Measurements from ENCODE around the gene JMJD1C.
"Not testable (repeated sequence)": the region's sequence is repeated elsewhere in the genome, so short reads cannot be mapped to it uniquely, and the experiment has no call there.

Gene JMJD1C

DNA sequence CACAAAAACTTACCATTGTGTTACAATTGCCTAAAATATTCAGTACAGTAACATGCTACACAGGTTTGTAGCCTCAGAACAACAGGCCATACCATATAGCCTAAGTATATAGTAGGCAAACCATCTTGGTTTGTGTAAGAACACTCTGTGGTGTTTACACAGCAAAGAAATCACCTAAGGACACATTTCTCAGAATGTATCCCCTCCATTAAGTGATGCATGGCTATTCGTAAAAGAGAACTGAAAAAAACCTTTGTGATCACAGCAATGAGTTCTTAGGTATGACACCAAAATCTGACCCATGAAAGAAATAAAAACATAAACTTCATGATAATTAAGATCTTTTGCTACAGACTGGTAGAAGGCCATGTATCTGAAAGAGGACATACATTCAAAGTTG is 121.5 kb downstream of the JMJD1C start:
- no peak for DNase-seq (ENCODE audit: low read depth)
- TF ChIP-seq CTCF (conservative IDR thresholded peaks at IDR 0.05; ENCODE audit: low read length) = no peak
- no peak overlapping the region for H3K4me3 ChIP-seq (ENCODE audit: low read length)

DNA sequence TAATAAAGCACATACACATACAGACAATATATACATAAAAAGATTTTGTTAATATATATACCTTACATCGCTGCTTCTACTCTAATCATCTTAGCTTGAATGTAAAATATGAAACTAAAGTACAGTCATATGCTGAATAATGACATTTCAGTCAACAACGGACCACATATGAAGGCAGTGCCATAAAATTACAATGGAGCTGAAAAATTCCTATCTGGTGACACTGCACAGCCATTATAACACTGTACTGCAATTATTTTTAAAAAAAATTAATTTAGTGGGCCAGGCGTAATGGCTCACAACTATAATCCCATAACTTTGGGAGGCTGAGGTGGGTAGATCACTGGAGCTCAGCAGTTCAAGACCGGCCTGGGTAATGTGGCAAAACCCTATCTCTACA is 122.3 kb downstream of the JMJD1C start:
- peak; percentile 28 for DNase-seq (ENCODE audit: low read depth)
- TF ChIP-seq CTCF (conservative IDR thresholded peaks at IDR 0.05; ENCODE audit: low read length) = no peak
- no peak overlapping the region for H3K4me3 ChIP-seq (ENCODE audit: low read length)

DNA sequence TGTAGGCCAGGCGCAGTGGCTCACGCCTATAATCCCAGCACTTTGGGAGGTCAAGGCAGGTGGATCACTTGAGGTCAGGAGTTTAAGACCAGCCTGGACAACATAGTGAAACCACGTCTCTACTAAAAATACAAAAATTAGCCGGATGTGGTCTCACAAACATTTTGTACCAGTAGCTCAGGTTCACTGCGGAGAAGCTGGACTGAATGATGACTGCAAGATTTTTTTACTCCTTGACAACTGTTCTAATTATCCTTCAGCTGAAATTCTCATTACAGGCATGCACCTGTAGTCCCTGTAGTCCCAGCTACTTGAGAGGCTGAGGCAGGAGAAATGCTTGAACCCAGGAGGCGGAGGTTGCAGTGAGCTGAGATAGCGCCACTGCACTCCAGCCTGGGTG is 126.1 kb downstream of the JMJD1C start:
- H3K4me3 ChIP-seq (ENCODE audit: low read length); DNase-seq (ENCODE audit: low read depth): not testable (repeated sequence)

DNA sequence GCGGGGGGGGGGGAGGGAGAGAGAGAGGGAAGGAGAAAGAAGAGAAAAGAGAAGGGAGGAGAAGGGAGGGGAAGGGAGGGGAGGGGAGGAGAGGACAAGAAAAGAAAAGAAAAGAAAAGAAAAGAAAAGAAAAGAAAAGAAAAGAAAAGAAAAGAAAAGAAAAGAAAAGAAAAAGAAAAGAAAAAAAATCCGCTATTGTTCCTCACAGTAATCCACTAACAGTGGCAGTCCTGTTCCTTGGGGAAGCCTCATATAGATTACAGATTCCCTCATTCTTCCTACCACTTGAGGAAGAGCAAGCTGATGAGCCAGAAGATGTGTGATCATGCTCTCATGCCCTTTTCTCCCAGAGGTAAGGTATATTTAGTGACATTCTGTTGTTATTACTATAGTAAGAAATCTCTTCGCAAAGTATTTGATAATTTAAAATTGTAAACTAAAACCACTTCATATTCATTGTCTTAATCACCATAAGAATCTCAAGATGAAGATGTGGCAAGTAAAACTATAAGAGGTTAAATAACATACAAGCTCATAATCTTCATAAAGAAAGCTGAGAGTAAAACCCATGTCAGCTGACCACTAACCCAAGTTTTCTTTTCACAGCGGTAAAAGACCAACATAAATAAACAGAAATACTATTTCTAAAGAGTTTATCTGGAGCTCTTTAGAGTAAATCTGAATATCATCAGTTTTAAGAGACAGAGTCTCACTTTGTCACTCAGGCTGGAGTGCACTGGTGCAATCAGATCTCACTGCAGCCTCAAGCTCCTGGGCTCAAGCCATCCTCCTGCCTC is 128.1 kb downstream of the JMJD1C start:
- TF ChIP-seq CTCF (conservative IDR thresholded peaks at IDR 0.05; ENCODE audit: low read length) = no peak
- DNase-seq (ENCODE audit: low read depth) = no peak
- H3K4me3 ChIP-seq (ENCODE audit: low read length) = no peak overlapping the region

- DNase-seq (ENCODE audit: low read depth) = peak; percentile 43
- TF ChIP-seq CTCF (conservative IDR thresholded peaks at IDR 0.05; ENCODE audit: low read length) = no peak
- no peak overlapping the region for H3K4me3 ChIP-seq (ENCODE audit: low read length)
These were observed 134.2 kb downstream of the JMJD1C start for GRCh38 chr10:63331586-63331985.

DNA sequence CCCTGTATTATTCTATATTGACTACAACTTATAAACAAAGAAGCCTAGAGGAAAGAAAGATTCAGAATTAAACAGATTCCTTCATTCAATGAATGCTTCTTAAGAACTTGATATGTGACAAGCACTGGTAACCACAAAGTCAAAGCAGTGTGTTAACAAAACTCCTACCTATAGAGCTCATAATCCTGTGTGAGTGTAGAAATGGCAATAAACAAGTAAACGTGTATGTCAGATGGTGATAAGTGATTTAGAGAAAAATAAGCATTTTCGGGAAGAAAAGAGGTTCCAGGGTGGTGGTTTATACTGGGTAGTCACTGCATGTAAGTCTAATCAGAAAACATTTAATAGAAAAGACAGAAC is 141.3 kb downstream of the JMJD1C start:
- no peak for TF ChIP-seq CTCF (conservative IDR thresholded peaks at IDR 0.05; ENCODE audit: low read length)
- DNase-seq (ENCODE audit: low read depth) = no peak
- H3K4me3 ChIP-seq (ENCODE audit: low read length) = no peak overlapping the region

- TF ChIP-seq CTCF (conservative IDR thresholded peaks at IDR 0.05; ENCODE audit: low read length) = no peak
- H3K4me3 ChIP-seq (ENCODE audit: low read length) = no peak overlapping the region
- DNase-seq (ENCODE audit: low read depth) = no peak
These were observed 141.9 kb downstream of the JMJD1C start for GRCh38 chr10:63323701-63324494.

Measured in AG10803 (cell line).